AG04449 (cell line): ENCODE data around the gene ATP1A3.

Experiments
- CTCF ChIA-PET: fragments of 350-600 bp; formaldehyde crosslinking; extraction: SDS; loops from one replicate; lab custom pipeline; 2021; ENCODE audit warnings: antibody characterized with exemption; lab: Yijun Ruan, JAX
- POLR2A ChIA-PET: fragments of 400-600, 350-600 bp; formaldehyde crosslinking; extraction: SDS; loops from one replicate; lab custom pipeline; 2020; ENCODE audit warnings: antibody characterized with exemption, inconsistent platforms; lab: Yijun Ruan, JAX
- DNase-seq: peaks from one replicate; pipeline ENCODE4 v3.0.0-alpha.2; 2010; ENCODE audit warnings: low read depth, low spot score
- H3K4me3 ChIP-seq: 2 replicates; pipeline ENCODE4 v1.5.1; 2011; ENCODE audit warnings: low read depth, mild to moderate bottlenecking, control low read depth, low read length
- CTCF ChIP-seq: IDR thresholded peaks from one replicate; pipeline ENCODE4 v1.5.1; 2011; ENCODE audit warnings: mild to moderate bottlenecking, moderate library complexity, low read length, control low read depth, inconsistent platforms; ENCODE audit not compliant: insufficient read depth; ENCODE audit errors: missing control alignments

ATP1A3 gene

GRCh38 chr19:41968751-41969595 lies 25.1 kb downstream of the ATP1A3 start:
- CTCF ChIA-PET, result no interaction called here
- H3K4me3 ChIP-seq, result no peak overlapping the region
- POLR2A ChIA-PET, result no interaction called here
- TF ChIP-seq CTCF, result no peak
- no peak for DNase-seq

- no peak for DNase-seq
- H3K4me3 ChIP-seq, result no peak overlapping the region
- ChIA-PET CTCF (no interaction called here), POLR2A (no interaction called here)
- TF ChIP-seq CTCF, result no peak
Observed at GRCh38 chr19:41967054-41967783, 26.8 kb downstream of the ATP1A3 start.

- DNase-seq, result no peak
- no peak for TF ChIP-seq CTCF
- H3K4me3 ChIP-seq, result no peak overlapping the region
- POLR2A ChIA-PET, result no interaction called here
- CTCF ChIA-PET, result interaction anchor here (1.2 to 1.4 kb wide), 3 partner anchors 14 to 70 kb away, joined by 4 to 5 read pairs (median 4); no protein-coding TSS in a partner anchor
Observed at GRCh38 chr19:41965106-41965505, 28.9 kb downstream of the ATP1A3 start.

DNA sequence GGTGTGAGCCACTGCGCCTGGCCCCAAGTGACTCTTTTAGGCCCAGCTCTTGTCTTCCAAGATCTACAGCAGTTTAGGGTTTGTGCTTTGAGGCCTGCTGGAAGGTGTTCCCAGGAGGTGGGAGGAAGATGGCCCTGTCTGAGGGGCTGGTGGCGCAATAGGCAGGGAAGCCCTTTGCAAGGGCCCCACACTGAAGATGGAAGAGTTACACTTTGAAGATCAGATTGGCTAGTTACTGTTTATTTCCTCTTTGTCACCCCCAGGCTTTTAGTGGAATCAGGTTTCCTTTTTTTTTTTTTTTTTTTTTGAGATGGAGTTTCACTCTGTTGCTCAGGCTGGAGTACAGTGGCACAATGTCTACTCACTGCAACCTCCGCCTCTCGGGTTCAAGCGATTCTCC lies 33.1 kb downstream of the ATP1A3 start:
- no peak for DNase-seq
- no peak for TF ChIP-seq CTCF
- POLR2A ChIA-PET, result no interaction called here
- CTCF ChIA-PET, result interaction anchor here (0.6 to 1.3 kb wide), 3 partner anchors 10 to 74 kb away, joined by 3 to 5 read pairs (median 3); no protein-coding TSS in a partner anchor
- no peak overlapping the region for H3K4me3 ChIP-seq

- peak; percentile 47 for DNase-seq
- POLR2A ChIA-PET, result interaction anchor here (0.5 to 1.9 kb wide), 7 partner anchors 23 to 100 kb away, joined by 3 to 14 read pairs (median 4); partner anchors contain the start of gene RPS19
- CTCF ChIA-PET, result interaction anchor here (1.4 to 4.0 kb wide), 7 partner anchors 9 to 100 kb away, joined by 3 to 30 read pairs (median 4); partner anchors contain the start of gene RPS19
Observed at GRCh38 chr19:41959056-41960053, 34.7 kb downstream of the ATP1A3 start, which contains the start of gene RABAC1. RABAC1 (minus strand) TSS chr19:41959321; CDS start chr19:41959292, 29 bp downstream.

More at GRCh38 chr19:41959056-41960053, 34.7 kb downstream of the ATP1A3 start, which contains the start of gene RABAC1:
- peak; percentile 11 for TF ChIP-seq CTCF
- H3K4me3 ChIP-seq, result peak within 1 kb of the TSS; percentile 98
